ENCODE results near the gene MORN4. TPM values are rescaled to one million over a fixed set of nuclear protein-coding genes. Genes with fewer than 3 reads are reported as not detected.

Gene MORN4
- total RNA-seq (1 to 10 TPM in 4 of 5 experiments, under 1 TPM in 1; 0.78 to 4.1 (median 1.5) TPM), polyA plus RNA-seq (1 to 10 TPM; 1.3 to 5.9 TPM), total RNA-seq (2.2 reads per million, percentile 10 among the genes with 10 or more reads in this experiment)

- ATAC-seq (peak; percentile 100), DNase-seq (peak; percentile 82 to 94 (median 92))
- CTCF ChIA-PET = no interaction called here
- Mint-ChIP-seq H3K27me3 (no peaks in the 10 kb centered on the region), H3K36me3 (no peaks in the 10 kb centered on the region), H3K9me3 (peaks cover 0 to 1% (median 0%) of the 10 kb centered on the region in 11 donors), H3K4me3 (peak within 1 kb of the TSS; percentile 92 to 100 (median 98)), H3K27ac (peak within 1 kb of the TSS; percentile 82 to 96 (median 92)), H3K4me1 (peaks cover 10 to 18% (median 16%) of the 10 kb centered on the region in 7 donors)
- Histone ChIP-seq H3K4me1 (ENCODE audit: control insufficient read depth in 2 of 2, insufficient read depth in 2 of 2, low read length in 2 of 2) (peaks cover 0 to 10% of the 10 kb centered on the region in 2 donors), H3K27ac (ENCODE audit: low read depth, low read length) (peak within 1 kb of the TSS; percentile 50), H3K9me3 (ENCODE audit: control insufficient read depth in 2 of 3, low read length in 3 of 3) (no peaks in the 10 kb centered on the region), H3K36me3 (ENCODE audit: control insufficient read depth in 2 of 3, insufficient read depth in 3 of 3, low read length in 3 of 3) (no peaks in the 10 kb centered on the region), H3K4me3 (ENCODE audit: low read length) (peak within 1 kb of the TSS; percentile 91), H3K27me3 (ENCODE audit: control insufficient read depth in 2 of 2, insufficient read depth in 2 of 2, low read length in 2 of 2) (no peaks in the 10 kb centered on the region)
- intact Hi-C loops (cut with micrococcal nuclease) = loop anchor here (1.0 to 2.0 kb wide), 9 partner anchors 8 to 501 kb away; partner anchors contain the start of genes ARHGAP19 (in 2 of the 2), AVPI1 (in 1 of the 2), EXOSC1 (in 1 of the 2) and MMS19 (in 1 of the 2)
- POLR2A ChIA-PET = interaction anchor here (1.4 to 1.7 kb wide), 2 partner anchors 54 to 103 kb away, joined by 3 to 5 read pairs; partner anchors contain the start of genes AVPI1 and ZFYVE27
These were observed at the start of gene MORN4 for GRCh38 chr10:97632949-97633884. MORN4 (minus strand) TSS chr10:97633500; CDS start chr10:97619653, 13,847 bp downstream.

- CTCF ChIA-PET = interaction anchor here (1.0 kb wide), 3 partner anchors 26 to 54 kb away, joined by 3 to 4 read pairs (median 3); no protein-coding TSS in a partner anchor
- no peaks in the 10 kb centered on the region for H3K9me3 Mint-ChIP-seq
These were observed 48.7 kb upstream of the MORN4 start for GRCh38 chr10:97682042-97682441.

GRCh38 chr10:97679594-97679993 is 46.3 kb upstream of the MORN4 start:
- H3K9me3 ChIP-seq (ENCODE audit: control insufficient read depth in 2 of 3, low read length in 3 of 3) = no peaks in the 10 kb centered on the region
- ChIA-PET POLR2A (no interaction called here), CTCF (interaction anchor here (0.7 to 7.9 kb wide), 3 partner anchors 39 to 371 kb away, joined by 4 to 90 read pairs (median 5); partner anchors contain the start of gene ZFYVE27)
- peaks cover 0 to 22% (median 0%) of the 10 kb centered on the region in 3 experiments for H3K36me3 ChIP-seq (ENCODE audit: control insufficient read depth in 2 of 3, insufficient read depth in 3 of 3, low read length in 3 of 3)
- H3K4me1 ChIP-seq (ENCODE audit: control insufficient read depth in 2 of 2, insufficient read depth in 2 of 2, low read length in 2 of 2) = no peaks in the 10 kb centered on the region
- H3K36me3 Mint-ChIP-seq = peaks cover 0 to 10% (median 0%) of the 10 kb centered on the region in 5 donors
- no peaks in the 10 kb centered on the region for H3K27me3 Mint-ChIP-seq
- peaks cover 0 to 7% (median 4%) of the 10 kb centered on the region in 7 donors for H3K4me1 Mint-ChIP-seq
- H3K4me3 ChIP-seq (ENCODE audit: low read length) = no peak overlapping the region
- no peak for ATAC-seq
- H3K27ac ChIP-seq (ENCODE audit: low read depth, low read length) = no peak overlapping the region
- no peaks in the 10 kb centered on the region for H3K27me3 ChIP-seq (ENCODE audit: control insufficient read depth in 2 of 2, insufficient read depth in 2 of 2, low read length in 2 of 2)
- H3K4me3 Mint-ChIP-seq = no peak overlapping the region
- no peak overlapping the region for H3K27ac Mint-ChIP-seq
- DNase-seq = no peak
- intact Hi-C loops (cut with micrococcal nuclease) = no loop called here
- no peaks in the 10 kb centered on the region for H3K9me3 Mint-ChIP-seq

More at GRCh38 chr10:97682042-97682441, 48.7 kb upstream of the MORN4 start:
- H3K4me1 Mint-ChIP-seq = peaks cover 6 to 19% (median 9%) of the 10 kb centered on the region in 7 donors
- Histone ChIP-seq H3K9me3 (ENCODE audit: control insufficient read depth in 2 of 3, low read length in 3 of 3) (no peaks in the 10 kb centered on the region), H3K36me3 (ENCODE audit: control insufficient read depth in 2 of 3, insufficient read depth in 3 of 3, low read length in 3 of 3) (peaks cover 0 to 8% (median 0%) of the 10 kb centered on the region in 3 experiments), H3K27ac (ENCODE audit: low read depth, low read length) (no peak overlapping the region), H3K27me3 (ENCODE audit: control insufficient read depth in 2 of 2, insufficient read depth in 2 of 2, low read length in 2 of 2) (no peaks in the 10 kb centered on the region), H3K4me1 (ENCODE audit: control insufficient read depth in 2 of 2, insufficient read depth in 2 of 2, low read length in 2 of 2) (peaks cover 0 to 18% of the 10 kb centered on the region in 2 donors), H3K4me3 (ENCODE audit: low read length) (no peak overlapping the region)
- H3K36me3 Mint-ChIP-seq = no peaks in the 10 kb centered on the region
- POLR2A ChIA-PET = interaction anchor here (2.9 kb wide), 1 partner anchor 54 kb away, joined by 13 read pairs; the partner anchor contains the start of gene ZFYVE27
- no peaks in the 10 kb centered on the region for H3K27me3 Mint-ChIP-seq
- H3K4me3 Mint-ChIP-seq = no peak overlapping the region
- no peak overlapping the region for H3K27ac Mint-ChIP-seq
- DNase-seq = no peak
- intact Hi-C loops (cut with micrococcal nuclease) = no loop called here
- ATAC-seq = no peak

GRCh38 chr10:97676770-97677581 is 43.7 kb upstream of the MORN4 start:
- DNase-seq (peak; percentile 35 to 60 (median 48)), ATAC-seq (peak; percentile 90)
- peaks cover 0 to 16% (median 0%) of the 10 kb centered on the region in 7 donors for H3K4me1 Mint-ChIP-seq
- Histone ChIP-seq H3K27ac (ENCODE audit: low read depth, low read length) (no peak overlapping the region), H3K27me3 (ENCODE audit: control insufficient read depth in 2 of 2, insufficient read depth in 2 of 2, low read length in 2 of 2) (no peaks in the 10 kb centered on the region), H3K36me3 (ENCODE audit: control insufficient read depth in 2 of 3, insufficient read depth in 3 of 3, low read length in 3 of 3) (peaks cover 0 to 34% (median 5%) of the 10 kb centered on the region in 3 experiments), H3K4me1 (ENCODE audit: control insufficient read depth in 2 of 2, insufficient read depth in 2 of 2, low read length in 2 of 2) (no peaks in the 10 kb centered on the region), H3K4me3 (ENCODE audit: low read length) (no peak overlapping the region), H3K9me3 (ENCODE audit: control insufficient read depth in 2 of 3, low read length in 3 of 3) (no peaks in the 10 kb centered on the region)
- ChIA-PET POLR2A (interaction anchor here (0.8 to 3.0 kb wide), 4 partner anchors 10 to 59 kb away, joined by 3 to 14 read pairs (median 8); partner anchors contain the start of genes AVPI1 and ZFYVE27), CTCF (interaction anchor here (0.7 to 7.9 kb wide), 9 partner anchors 11 to 191 kb away, joined by 3 to 90 read pairs (median 4); partner anchors contain the start of genes AVPI1 and ZFYVE27)
- intact Hi-C loops (cut with micrococcal nuclease) = loop anchor here (1.0 kb wide), 8 partner anchors 10 to 368 kb away; partner anchors contain the start of genes AVPI1 (in 2 of the 2) and ZFYVE27 (in 1 of the 2)
- peaks cover 0 to 22% (median 0%) of the 10 kb centered on the region in 5 donors for H3K36me3 Mint-ChIP-seq
- H3K4me3 Mint-ChIP-seq = no peak overlapping the region
- no peaks in the 10 kb centered on the region for H3K27me3 Mint-ChIP-seq
- H3K27ac Mint-ChIP-seq = peak overlapping the region in 1 of 9 donors; percentile 13
- H3K9me3 Mint-ChIP-seq = no peaks in the 10 kb centered on the region

- no peak overlapping the region for H3K4me3 ChIP-seq (ENCODE audit: low read length)
- Mint-ChIP-seq H3K27ac (no peak overlapping the region), H3K9me3 (no peaks in the 10 kb centered on the region), H3K27me3 (no peaks in the 10 kb centered on the region), H3K4me3 (no peak overlapping the region), H3K4me1 (peaks cover 0 to 16% (median 0%) of the 10 kb centered on the region in 7 donors), H3K36me3 (peaks cover 0 to 30% (median 0%) of the 10 kb centered on the region in 5 donors)
- H3K9me3 ChIP-seq (ENCODE audit: control insufficient read depth in 2 of 3, low read length in 3 of 3) = no peaks in the 10 kb centered on the region
- ATAC-seq = no peak
- intact Hi-C loops (cut with micrococcal nuclease) = no loop called here
- no peaks in the 10 kb centered on the region for H3K27me3 ChIP-seq (ENCODE audit: control insufficient read depth in 2 of 2, insufficient read depth in 2 of 2, low read length in 2 of 2)
- H3K36me3 ChIP-seq (ENCODE audit: control insufficient read depth in 2 of 3, insufficient read depth in 3 of 3, low read length in 3 of 3) = peaks cover 0 to 34% (median 5%) of the 10 kb centered on the region in 3 experiments
- H3K4me1 ChIP-seq (ENCODE audit: control insufficient read depth in 2 of 2, insufficient read depth in 2 of 2, low read length in 2 of 2) = no peaks in the 10 kb centered on the region
- ChIA-PET POLR2A (no interaction called here), CTCF (interaction anchor here (0.6 to 7.9 kb wide), 5 partner anchors 12 to 121 kb away, joined by 5 to 90 read pairs (median 8); partner anchors contain the start of genes AVPI1 and ZFYVE27)
- no peak overlapping the region for H3K27ac ChIP-seq (ENCODE audit: low read depth, low read length)
- no peak for DNase-seq
These were observed 41.9 kb upstream of the MORN4 start for GRCh38 chr10:97675222-97675621.

All from naive thymus-derived CD4-positive, alpha-beta T cell (primary cell).